ENCODE measurements around the gene ANAPC4.

The ANAPC4 gene

DNA sequence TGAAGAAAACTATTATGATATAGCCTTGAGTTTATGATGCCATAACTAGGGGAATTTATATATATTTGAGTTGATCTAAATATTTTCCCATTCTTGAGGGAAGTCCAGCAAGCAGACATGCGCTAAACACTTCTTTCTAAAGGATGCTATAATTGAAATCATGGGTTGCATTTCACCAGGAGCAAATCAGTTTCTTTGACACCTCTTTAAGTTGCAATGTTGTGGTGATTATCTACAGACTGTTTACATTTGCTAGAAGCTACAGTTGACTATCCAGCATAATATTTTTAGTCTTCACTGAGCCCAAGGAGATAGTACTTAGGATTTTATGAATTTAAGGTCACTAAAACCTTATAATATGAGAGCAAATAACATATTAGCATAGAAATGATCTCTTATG is 43.9 kb downstream of the ANAPC4 start:
- TF ChIP-seq, protein P1, sequence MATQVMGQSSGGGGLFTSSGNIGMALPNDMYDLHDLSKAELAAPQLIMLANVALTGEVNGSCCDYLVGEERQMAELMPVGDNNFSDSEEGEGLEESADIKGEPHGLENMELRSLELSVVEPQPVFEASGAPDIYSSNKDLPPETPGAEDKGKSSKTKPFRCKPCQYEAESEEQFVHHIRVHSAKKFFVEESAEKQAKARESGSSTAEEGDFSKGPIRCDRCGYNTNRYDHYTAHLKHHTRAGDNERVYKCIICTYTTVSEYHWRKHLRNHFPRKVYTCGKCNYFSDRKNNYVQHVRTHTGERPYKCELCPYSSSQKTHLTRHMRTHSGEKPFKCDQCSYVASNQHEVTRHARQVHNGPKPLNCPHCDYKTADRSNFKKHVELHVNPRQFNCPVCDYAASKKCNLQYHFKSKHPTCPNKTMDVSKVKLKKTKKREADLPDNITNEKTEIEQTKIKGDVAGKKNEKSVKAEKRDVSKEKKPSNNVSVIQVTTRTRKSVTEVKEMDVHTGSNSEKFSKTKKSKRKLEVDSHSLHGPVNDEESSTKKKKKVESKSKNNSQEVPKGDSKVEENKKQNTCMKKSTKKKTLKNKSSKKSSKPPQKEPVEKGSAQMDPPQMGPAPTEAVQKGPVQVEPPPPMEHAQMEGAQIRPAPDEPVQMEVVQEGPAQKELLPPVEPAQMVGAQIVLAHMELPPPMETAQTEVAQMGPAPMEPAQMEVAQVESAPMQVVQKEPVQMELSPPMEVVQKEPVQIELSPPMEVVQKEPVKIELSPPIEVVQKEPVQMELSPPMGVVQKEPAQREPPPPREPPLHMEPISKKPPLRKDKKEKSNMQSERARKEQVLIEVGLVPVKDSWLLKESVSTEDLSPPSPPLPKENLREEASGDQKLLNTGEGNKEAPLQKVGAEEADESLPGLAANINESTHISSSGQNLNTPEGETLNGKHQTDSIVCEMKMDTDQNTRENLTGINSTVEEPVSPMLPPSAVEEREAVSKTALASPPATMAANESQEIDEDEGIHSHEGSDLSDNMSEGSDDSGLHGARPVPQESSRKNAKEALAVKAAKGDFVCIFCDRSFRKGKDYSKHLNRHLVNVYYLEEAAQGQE (IDR thresholded peaks at IDR 0.05; ENCODE audit: insufficient read depth in 1 of 2, low read depth in 2 of 2, low read length in 2 of 2), result no peak
- TF ChIP-seq TAF1 (IDR thresholded peaks at IDR 0.05; ENCODE audit: borderline replicate concordance, insufficient read depth, low read length) (no peak), SIN3A (IDR thresholded peaks at IDR 0.05; ENCODE audit: borderline replicate concordance, insufficient read depth, low read length) (no peak), FOXP2 (optimal IDR thresholded peaks at IDR 0.05; ENCODE audit: borderline replicate concordance, extremely low read depth, extremely low read length, insufficient read depth) (no peak), POLR2AphosphoS5 (IDR thresholded peaks at IDR 0.05; ENCODE audit: low read depth, low read length) (no peak)

DNA sequence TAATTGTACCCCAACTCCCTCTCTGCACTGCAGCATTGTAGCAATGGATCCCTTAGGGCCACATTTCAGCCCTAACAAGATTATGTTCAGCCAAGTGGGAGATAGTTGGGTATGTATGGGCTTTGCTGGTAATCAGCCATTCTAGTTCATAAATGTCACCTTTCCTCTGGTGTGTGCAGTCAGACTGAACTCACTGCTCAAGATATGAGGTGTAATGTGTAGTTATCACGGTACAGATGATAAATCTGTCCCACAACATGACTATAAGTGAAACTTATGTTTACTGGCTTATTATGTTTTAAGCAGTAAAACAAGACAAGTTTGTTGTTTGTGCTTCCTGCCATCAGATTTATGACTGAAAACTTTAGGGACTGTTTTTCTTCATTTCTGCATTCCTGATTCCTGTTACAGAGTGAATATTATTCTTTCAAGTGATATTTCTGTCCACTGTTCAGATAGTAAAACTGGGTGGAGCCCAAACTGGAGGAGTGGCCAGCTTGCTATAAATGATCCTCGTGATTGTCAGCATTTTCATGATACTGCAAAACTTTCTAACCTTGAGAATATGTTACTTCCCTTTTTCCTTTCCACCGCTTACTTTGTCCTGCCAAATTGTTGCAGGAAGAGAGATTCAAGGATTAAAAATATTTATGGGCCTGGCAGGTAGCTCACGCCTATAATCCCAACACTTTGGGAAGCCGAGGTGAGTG is 44.9 kb downstream of the ANAPC4 start:
- TF ChIP-seq FOXP2 (optimal IDR thresholded peaks at IDR 0.05; ENCODE audit: borderline replicate concordance, extremely low read depth, extremely low read length, insufficient read depth), result no peak

DNA sequence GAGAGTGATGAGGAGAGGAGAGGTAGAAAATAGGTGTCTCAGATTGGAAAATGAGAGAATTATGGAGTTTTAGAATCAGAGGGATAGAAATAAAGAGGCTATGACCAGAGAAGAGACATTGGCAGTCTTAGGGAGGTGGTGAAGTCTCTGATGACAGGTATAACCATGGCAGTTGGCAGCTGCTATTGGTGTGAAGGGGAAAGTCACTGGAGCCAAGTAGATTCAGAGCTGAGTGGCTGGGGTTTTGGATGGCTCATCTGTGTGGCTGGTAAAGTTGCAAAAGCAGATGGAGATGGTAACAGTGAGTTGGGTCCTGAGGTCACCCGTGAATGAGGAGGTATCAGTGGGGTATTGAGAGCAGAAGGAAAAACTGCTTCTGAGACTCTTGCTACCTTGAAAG is 46.5 kb downstream of the ANAPC4 start:
- TF ChIP-seq POLR2AphosphoS5 (IDR thresholded peaks at IDR 0.05; ENCODE audit: low read depth, low read length), result no peak
- TF ChIP-seq, protein P1 (IDR thresholded peaks at IDR 0.05; ENCODE audit: insufficient read depth in 1 of 2, low read depth in 2 of 2, low read length in 2 of 2), result no peak
- TF ChIP-seq SIN3A (IDR thresholded peaks at IDR 0.05; ENCODE audit: borderline replicate concordance, insufficient read depth, low read length), result no peak
- no peak for TF ChIP-seq TAF1 (IDR thresholded peaks at IDR 0.05; ENCODE audit: borderline replicate concordance, insufficient read depth, low read length)
- no peak for TF ChIP-seq FOXP2 (optimal IDR thresholded peaks at IDR 0.05; ENCODE audit: borderline replicate concordance, extremely low read depth, extremely low read length, insufficient read depth)

DNA sequence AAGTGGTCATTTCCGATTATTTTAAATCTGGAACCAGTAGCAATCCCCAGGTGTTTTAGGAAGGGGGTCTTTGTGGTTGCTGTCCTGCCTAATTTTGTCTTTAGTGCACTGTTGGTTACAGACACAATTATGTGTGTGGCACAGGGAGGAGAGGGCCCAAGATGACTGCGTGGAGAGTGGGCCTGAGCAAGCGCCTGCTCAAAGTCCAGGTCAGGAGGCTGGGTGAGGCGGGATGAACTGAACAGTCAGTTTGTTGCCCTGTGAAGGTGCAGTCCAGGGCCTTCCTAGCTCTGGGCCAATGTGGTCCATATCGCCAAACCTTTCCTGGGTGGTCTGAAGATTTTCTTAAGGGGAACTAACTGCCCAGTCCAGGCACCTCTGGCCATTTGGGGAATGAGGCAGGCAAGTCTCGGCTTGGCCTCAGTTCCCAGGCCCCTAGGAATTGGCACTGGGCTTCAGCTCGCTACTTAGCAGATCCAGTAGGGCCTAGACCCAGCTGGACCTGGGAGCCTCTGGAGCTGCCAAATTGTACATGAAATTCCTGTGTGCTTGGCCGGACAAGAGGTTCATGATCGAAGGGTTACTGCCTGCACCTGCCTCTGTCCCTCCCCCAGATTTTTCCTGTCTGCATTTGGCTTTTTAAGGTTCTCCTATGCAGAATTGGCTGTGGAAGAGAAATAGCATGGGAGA is 47.6 kb downstream of the ANAPC4 start:
- TF ChIP-seq POLR2AphosphoS5 (IDR thresholded peaks at IDR 0.05; ENCODE audit: low read depth, low read length) (no peak), TAF1 (IDR thresholded peaks at IDR 0.05; ENCODE audit: borderline replicate concordance, insufficient read depth, low read length) (no peak), SIN3A (IDR thresholded peaks at IDR 0.05; ENCODE audit: borderline replicate concordance, insufficient read depth, low read length) (no peak), FOXP2 (optimal IDR thresholded peaks at IDR 0.05; ENCODE audit: borderline replicate concordance, extremely low read depth, extremely low read length, insufficient read depth) (no peak)
- TF ChIP-seq, protein P1 (IDR thresholded peaks at IDR 0.05; ENCODE audit: insufficient read depth in 1 of 2, low read depth in 2 of 2, low read length in 2 of 2), result no peak

DNA sequence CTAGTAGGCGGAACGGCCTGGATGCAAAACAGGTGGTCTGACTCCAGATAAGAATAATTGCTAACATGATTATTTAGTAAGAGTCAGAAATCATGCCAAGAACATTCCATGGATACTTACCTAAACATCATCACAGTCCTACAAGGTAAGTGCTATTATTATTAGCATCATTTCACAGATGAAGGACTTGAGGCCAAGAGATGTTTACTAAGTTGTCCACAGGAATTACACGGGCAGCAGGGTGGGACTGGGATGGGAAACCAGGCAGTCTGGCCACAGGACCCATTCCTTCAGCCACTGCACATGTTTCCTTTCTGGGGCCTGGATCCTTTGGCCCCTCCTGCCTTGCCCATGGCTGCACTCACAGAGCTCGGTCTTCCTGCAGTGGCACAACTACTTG is 48.3 kb downstream of the ANAPC4 start:
- TF ChIP-seq POLR2AphosphoS5 (IDR thresholded peaks at IDR 0.05; ENCODE audit: low read depth, low read length), result no peak
- TF ChIP-seq, protein P1 (IDR thresholded peaks at IDR 0.05; ENCODE audit: insufficient read depth in 1 of 2, low read depth in 2 of 2, low read length in 2 of 2), result no peak
- TF ChIP-seq TAF1 (IDR thresholded peaks at IDR 0.05; ENCODE audit: borderline replicate concordance, insufficient read depth, low read length), result no peak
- TF ChIP-seq FOXP2 (optimal IDR thresholded peaks at IDR 0.05; ENCODE audit: borderline replicate concordance, extremely low read depth, extremely low read length, insufficient read depth), result no peak
- no peak for TF ChIP-seq SIN3A (IDR thresholded peaks at IDR 0.05; ENCODE audit: borderline replicate concordance, insufficient read depth, low read length)
